SK-N-SH treated with all-trans-retinoic acid at 6 μM for 48 hours (cell line): Measurements from ENCODE around the gene PORCN.

ENCODE experiments used
- ATAC-seq: fragments of 200-7000 bp; cut with Tn5 transposase; 3 replicates; pipeline ENCODE4 v1.9.1; 2020; ENCODE audit warnings: mild to moderate bottlenecking, moderate library complexity
- ARNTL ChIP-seq: fragments of 450-650 bp; formaldehyde crosslinking; IDR thresholded peaks from 2 replicates; pipeline ENCODE4 v1.5.0; 2020; ENCODE audit warnings: low read depth, mild to moderate bottlenecking, moderate library complexity, borderline replicate concordance
- CREB5 ChIP-seq: fragments of 250-450 bp; sonication (Bioruptor Pico); IDR thresholded peaks from 2 replicates; pipeline ENCODE4 v1.5.1; 2020; ENCODE audit warnings: low read depth, mild to moderate bottlenecking, moderate library complexity
- CSRNP3 ChIP-seq: fragments of 250-450 bp; sonication (Bioruptor Pico); IDR thresholded peaks from 2 replicates; pipeline ENCODE4 v1.5.1; 2021; ENCODE audit warnings: mild to moderate bottlenecking, moderate library complexity
- ESRRG ChIP-seq: fragments of 250-450 bp; sonication (Bioruptor Pico); IDR thresholded peaks from 2 replicates; pipeline ENCODE4 v1.6.1; 2021; ENCODE audit warnings: mild to moderate bottlenecking
- ISL1 ChIP-seq: fragments of 250-450 bp; sonication (Bioruptor Pico); IDR thresholded peaks from 2 replicates; pipeline ENCODE4 v2.1.2; 2022; ENCODE audit warnings: mild to moderate bottlenecking, moderate library complexity
- OSR1 ChIP-seq: fragments of 250-450 bp; sonication (Bioruptor Pico); IDR thresholded peaks from 2 replicates; pipeline ENCODE4 v1.8.0; 2022; ENCODE audit warnings: moderate library complexity, mild to moderate bottlenecking, inconsistent platforms
- PPARA ChIP-seq: fragments of 250-450 bp; sonication (Bioruptor Pico); IDR thresholded peaks from 2 replicates; pipeline ENCODE4 v1.5.0; 2020; ENCODE audit warnings: mild to moderate bottlenecking, borderline replicate concordance
- RARB ChIP-seq: fragments of 250-450 bp; sonication (Bioruptor Pico); IDR thresholded peaks from 2 replicates; pipeline ENCODE4 v1.8.0; 2021; ENCODE audit warnings: mild to moderate bottlenecking, moderate library complexity
- TCF4 ChIP-seq: fragments of 250-450 bp; sonication (Bioruptor Pico); IDR thresholded peaks from 2 replicates; pipeline ENCODE4 v1.8.0; 2021; ENCODE audit warnings: mild to moderate bottlenecking, moderate library complexity, borderline replicate concordance
- TOX ChIP-seq: fragments of 250-450 bp; sonication (Bioruptor Pico); IDR thresholded peaks from 2 replicates; pipeline ENCODE4 v1.8.0; 2021; ENCODE audit warnings: mild to moderate bottlenecking, moderate library complexity, borderline replicate concordance
- TSHZ2 ChIP-seq: fragments of 250-450 bp; sonication (Bioruptor Pico); IDR thresholded peaks from 2 replicates; pipeline ENCODE4 v1.5.0; 2020; ENCODE audit warnings: mild to moderate bottlenecking, moderate library complexity
- ZC3H10 ChIP-seq: fragments of 250-450 bp; sonication (Bioruptor Pico); IDR thresholded peaks from 2 replicates; pipeline ENCODE4 v1.5.1; 2021; ENCODE audit warnings: mild to moderate bottlenecking, moderate library complexity
- ZFP3 ChIP-seq: fragments of 250-450 bp; sonication (Bioruptor Pico); IDR thresholded peaks from 2 replicates; pipeline ENCODE4 v1.5.0; 2020; ENCODE audit warnings: mild to moderate bottlenecking, moderate library complexity
- ZFP30 ChIP-seq: fragments of 450-650 bp; formaldehyde crosslinking; IDR thresholded peaks from 2 replicates; pipeline ENCODE4 v1.5.0; 2022; ENCODE audit warnings: mild to moderate bottlenecking, moderate library complexity
- ZNF70 ChIP-seq: fragments of 450-650 bp; formaldehyde crosslinking; IDR thresholded peaks from 2 replicates; pipeline ENCODE4 v1.5.0; 2020; ENCODE audit warnings: mild to moderate bottlenecking, moderate library complexity
- ZNF8 ChIP-seq: fragments of 450-650 bp; formaldehyde crosslinking; IDR thresholded peaks from 2 replicates; pipeline ENCODE4 v1.5.0; 2020; ENCODE audit warnings: mild to moderate bottlenecking, moderate library complexity
- TF ChIP-seq, protein P1 (sequence below): fragments of 250-450 bp; sonication (Bioruptor Pico); IDR thresholded peaks from 2 replicates; pipeline ENCODE4 v1.8.0; 2020; ENCODE audit warnings: mild to moderate bottlenecking, moderate library complexity, borderline replicate concordance

The PORCN gene

GRCh38 chrX:48465336-48465933, 43.4 kb upstream of the PORCN start (continued):
- TF ChIP-seq CREB5 (no peak), CSRNP3 (no peak), RARB (CRISPR knock-in tag) (no peak)

GRCh38 chrX:48466696-48467095, 42.1 kb upstream of the PORCN start:
- no peak for TF ChIP-seq RARB (CRISPR knock-in tag)
- TF ChIP-seq, all 23 proteins: peak for 0
- ATAC-seq: no peak

- ATAC-seq: no peak
- TF ChIP-seq ZFP3 (CRISPR knock-in tag) (no peak), TCF4 (CRISPR knock-in tag) (no peak), TOX (CRISPR knock-in tag) (no peak), ARNTL (CRISPR knock-in tag) (no peak), ISL1 (no peak), ZNF8 (CRISPR knock-in tag) (no peak), TSHZ2 (CRISPR knock-in tag) (no peak), OSR1 (CRISPR knock-in tag) (no peak)
- TF ChIP-seq, protein P1, sequence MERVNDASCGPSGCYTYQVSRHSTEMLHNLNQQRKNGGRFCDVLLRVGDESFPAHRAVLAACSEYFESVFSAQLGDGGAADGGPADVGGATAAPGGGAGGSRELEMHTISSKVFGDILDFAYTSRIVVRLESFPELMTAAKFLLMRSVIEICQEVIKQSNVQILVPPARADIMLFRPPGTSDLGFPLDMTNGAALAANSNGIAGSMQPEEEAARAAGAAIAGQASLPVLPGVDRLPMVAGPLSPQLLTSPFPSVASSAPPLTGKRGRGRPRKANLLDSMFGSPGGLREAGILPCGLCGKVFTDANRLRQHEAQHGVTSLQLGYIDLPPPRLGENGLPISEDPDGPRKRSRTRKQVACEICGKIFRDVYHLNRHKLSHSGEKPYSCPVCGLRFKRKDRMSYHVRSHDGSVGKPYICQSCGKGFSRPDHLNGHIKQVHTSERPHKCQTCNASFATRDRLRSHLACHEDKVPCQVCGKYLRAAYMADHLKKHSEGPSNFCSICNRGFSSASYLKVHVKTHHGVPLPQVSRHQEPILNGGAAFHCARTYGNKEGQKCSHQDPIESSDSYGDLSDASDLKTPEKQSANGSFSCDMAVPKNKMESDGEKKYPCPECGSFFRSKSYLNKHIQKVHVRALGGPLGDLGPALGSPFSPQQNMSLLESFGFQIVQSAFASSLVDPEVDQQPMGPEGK (CRISPR knock-in tag): no peak
Measured at GRCh38 chrX:48467281-48467761, 41.5 kb upstream of the PORCN start.

DNA sequence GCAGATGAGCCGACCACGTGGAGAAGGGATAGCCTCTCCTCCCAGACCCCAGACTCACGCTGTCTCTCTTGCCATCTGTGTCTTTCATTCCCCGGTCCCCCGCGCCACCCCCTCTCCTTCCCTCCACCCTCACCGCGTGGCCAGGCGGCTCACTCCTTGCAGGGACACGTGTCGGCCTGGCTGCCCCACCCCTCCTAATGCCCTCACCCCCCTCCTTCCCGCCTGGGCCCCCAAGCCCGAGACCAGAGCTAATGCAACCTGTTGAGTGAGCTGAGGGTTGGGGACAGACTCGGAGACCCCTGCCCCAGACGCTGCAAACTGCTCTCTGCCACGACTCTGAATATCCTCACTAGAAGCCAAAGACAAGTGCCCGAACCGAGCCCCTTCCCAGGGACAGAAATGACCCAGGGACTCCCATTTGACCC, 40.5 kb upstream of the PORCN start:
- no peak for ATAC-seq
- no peak for TF ChIP-seq CREB5
- TF ChIP-seq ZFP3 (CRISPR knock-in tag): no peak
- no peak for TF ChIP-seq ZFP30

DNA sequence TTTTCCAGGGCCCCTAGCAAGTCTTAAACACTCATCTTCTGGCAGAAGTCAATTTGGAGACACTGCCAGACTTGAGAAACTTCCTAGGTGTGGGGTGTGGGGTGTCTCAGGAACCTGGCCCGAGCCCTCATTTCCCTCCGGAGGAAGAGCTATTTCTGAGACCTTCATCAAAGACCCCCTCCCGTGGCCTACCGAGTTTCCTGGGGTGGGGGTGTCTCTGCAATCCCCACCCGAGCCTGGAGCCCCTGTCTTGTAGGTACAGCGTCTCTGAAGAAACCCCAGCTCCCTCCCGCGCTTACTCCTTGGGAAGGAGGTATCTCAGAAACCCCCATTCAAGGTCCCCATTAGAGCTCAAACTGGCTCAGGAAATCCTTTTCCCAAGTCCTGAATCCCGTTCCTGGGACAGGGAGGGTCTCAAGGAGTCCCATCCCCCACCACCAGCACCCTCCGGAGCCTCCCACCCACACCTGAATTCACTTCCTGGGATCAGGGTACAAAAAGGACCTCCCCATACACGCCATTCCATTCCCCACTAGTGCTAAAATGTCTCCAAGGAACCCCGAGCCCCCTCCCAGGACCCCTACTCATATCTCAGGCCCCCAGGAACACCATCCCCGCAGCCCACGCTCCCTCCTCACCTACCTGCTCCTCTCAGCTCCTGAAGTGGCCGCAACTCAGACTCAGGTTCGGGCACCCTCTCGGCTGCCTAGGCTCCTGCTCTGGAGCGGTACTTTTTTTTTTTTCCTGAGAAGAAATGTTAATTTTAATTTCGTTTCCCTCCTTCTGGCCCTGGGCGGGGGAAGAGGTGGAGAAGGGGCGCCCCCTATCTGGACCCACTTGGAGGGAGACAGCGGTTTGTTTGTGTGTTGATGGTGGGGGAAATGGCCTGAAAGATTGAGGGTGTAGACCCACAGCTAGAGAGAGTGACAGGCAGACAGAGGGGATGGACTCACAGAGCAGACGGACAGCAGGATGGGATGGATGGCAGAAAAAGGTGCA, 39.8 kb upstream of the PORCN start:
- no peak for TF ChIP-seq PPARA (CRISPR knock-in tag)
- no peak for TF ChIP-seq TCF4 (CRISPR knock-in tag)
- TF ChIP-seq ISL1: no peak
- TF ChIP-seq ZNF70 (CRISPR knock-in tag): no peak
- no peak for TF ChIP-seq ZC3H10
- TF ChIP-seq RARB (CRISPR knock-in tag): no peak
- no peak for TF ChIP-seq TSHZ2 (CRISPR knock-in tag)
- TF ChIP-seq CREB5: no peak
- TF ChIP-seq ZNF8 (CRISPR knock-in tag): no peak
- TF ChIP-seq ESRRG (CRISPR knock-in tag): no peak
- no peak for ATAC-seq
